GM18861 (cell line): ENCODE measurements around the gene MICAL3.

Experiments used
- ATAC-seq: cut with Tn5 transposase; IDR thresholded peaks from one replicate; pipeline ENCODE4 v1.9.1; 2021; ENCODE audit not compliant: unreplicated experiment

Gene MICAL3

GRCh38 chr22:17827466-17827865 lies 196.9 kb downstream of the MICAL3 start:
- ATAC-seq = no peak

- ATAC-seq = no peak
Observed at GRCh38 chr22:17825876-17826550, 198.3 kb downstream of the MICAL3 start.

GRCh38 chr22:17824457-17824856 lies 199.9 kb downstream of the MICAL3 start:
- ATAC-seq = no peak

GRCh38 chr22:17823964-17824363 lies 200.4 kb downstream of the MICAL3 start:
- no peak for ATAC-seq

- no peak for ATAC-seq
Observed at GRCh38 chr22:17823226-17823625, 201.1 kb downstream of the MICAL3 start.

GRCh38 chr22:17822087-17822486 lies 202.3 kb downstream of the MICAL3 start:
- ATAC-seq = no peak

- ATAC-seq = no peak
Observed at GRCh38 chr22:17820879-17821439, 203.4 kb downstream of the MICAL3 start.

- no peak for ATAC-seq
Observed at GRCh38 chr22:17818649-17819048, 205.7 kb downstream of the MICAL3 start.

- ATAC-seq = no peak
Observed at GRCh38 chr22:17818180-17818579, 206.2 kb downstream of the MICAL3 start.

- ATAC-seq = no peak
Observed at GRCh38 chr22:17817511-17818065, 206.8 kb downstream of the MICAL3 start.

GRCh38 chr22:17817079-17817478 lies 207.3 kb downstream of the MICAL3 start:
- no peak for ATAC-seq

- no peak for ATAC-seq
Observed at GRCh38 chr22:17816649-17817048, 207.7 kb downstream of the MICAL3 start.

GRCh38 chr22:17815703-17816254 lies 208.6 kb downstream of the MICAL3 start:
- no peak for ATAC-seq

GRCh38 chr22:17814830-17815229 lies 209.5 kb downstream of the MICAL3 start:
- ATAC-seq = no peak

- ATAC-seq = no peak
Observed at GRCh38 chr22:17814084-17814483, 210.3 kb downstream of the MICAL3 start.

- ATAC-seq = no peak
Observed at GRCh38 chr22:17811119-17811518, 213.2 kb downstream of the MICAL3 start.

- no peak for ATAC-seq
Observed at GRCh38 chr22:17810570-17811116, 213.7 kb downstream of the MICAL3 start.

- ATAC-seq = no peak
Observed at GRCh38 chr22:17808693-17809403, 215.5 kb downstream of the MICAL3 start.

- ATAC-seq = no peak
Observed at GRCh38 chr22:17807578-17808410, 216.6 kb downstream of the MICAL3 start.

GRCh38 chr22:17807086-17807485 lies 217.3 kb downstream of the MICAL3 start:
- ATAC-seq = no peak

- no peak for ATAC-seq
Observed at GRCh38 chr22:17806437-17806836, 217.9 kb downstream of the MICAL3 start.
